IMR-90 (cell line): ENCODE data around the gene RALGAPA2. TPM values are rescaled to one million over a fixed set of nuclear protein-coding genes. Genes with fewer than 3 reads are reported as not detected.

Experiments
- ATAC-seq: fragments of 200-7000 bp; cut with Tn5 transposase; 2 replicates; pipeline ENCODE4 v1.9.1; 2020; ENCODE audit warnings: low read depth, mild to moderate bottlenecking, moderate library complexity
- BruUV-seq: library from RNA; stranded (reverse); fragments of 400-500 nt; replicated peaks from 2 replicates; lab custom pipeline; 2021; lab: Mats Ljungman, UMichigan
- CTCF ChIA-PET: fragments of 300-600 bp; formaldehyde crosslinking; extraction: SDS; loops from one replicate; lab custom pipeline; 2021; ENCODE audit warnings: antibody characterized with exemption; lab: Yijun Ruan, JAX
- POLR2A ChIA-PET: fragments of 300-600 bp; sonication (Branson Sonifier 250); formaldehyde crosslinking; loops from one replicate; lab custom pipeline; 2022; ENCODE audit warnings: antibody characterized with exemption; ENCODE audit not compliant: unreplicated experiment; lab: Charles Lee
- DNase-seq: peaks from one replicate; pipeline ENCODE4 v3.0.0; 2013
- H2AFZ ChIP-seq: replicated peaks from 2 replicates; pipeline ENCODE3; 2013; ENCODE audit warnings: low read length, mild to moderate bottlenecking; ENCODE audit not compliant: poor library complexity
- H2AK5ac ChIP-seq: 2 replicates; pipeline ENCODE4 v1.6.1; 2013; ENCODE audit warnings: low read depth, low read length, inconsistent platforms
- H2AK9ac ChIP-seq: replicated peaks from 2 replicates; pipeline ENCODE3; 2013; ENCODE audit warnings: mild to moderate bottlenecking, low read depth, low read length, moderate library complexity; ENCODE audit not compliant: poor library complexity
- H2BK120ac ChIP-seq: 2 replicates; pipeline ENCODE4 v1.6.1; 2013; ENCODE audit warnings: low read depth, low read length, inconsistent platforms
- H2BK15ac ChIP-seq: 3 replicates; pipeline ENCODE4 v1.6.1; 2013; ENCODE audit warnings: low read depth, low read length, inconsistent platforms
- H2BK20ac ChIP-seq: 2 replicates; pipeline ENCODE4 v1.6.1; 2013; ENCODE audit warnings: low read depth, mild to moderate bottlenecking, inconsistent platforms, low read length, moderate library complexity
- H2BK5ac ChIP-seq: 2 replicates; pipeline ENCODE4 v1.6.1; 2013; ENCODE audit warnings: mild to moderate bottlenecking, low read depth, low read length, inconsistent platforms; ENCODE audit not compliant: poor library complexity, severe bottlenecking
- H3K14ac ChIP-seq: replicated peaks from 2 replicates; pipeline ENCODE4 v1.6.1; 2013; ENCODE audit warnings: low read depth, low read length, inconsistent platforms
- H3K18ac ChIP-seq: 2 replicates; pipeline ENCODE4 v1.6.1; 2013; ENCODE audit warnings: low read depth, low read length, control low read depth
- H3K23ac ChIP-seq: 2 replicates; pipeline ENCODE4 v1.6.1; 2013; ENCODE audit warnings: low read depth, low read length, inconsistent platforms
- H3K27ac ChIP-seq: 2 replicates; pipeline ENCODE4 v1.5.1; 2013; ENCODE audit warnings: mild to moderate bottlenecking, control low read depth, low read length; ENCODE audit not compliant: insufficient read depth
- H3K27me3 ChIP-seq: 2 replicates; pipeline ENCODE4 v1.6.1; 2013; ENCODE audit warnings: low read length; ENCODE audit not compliant: control insufficient read depth, insufficient read depth
- H3K36me3 ChIP-seq: 2 replicates; pipeline ENCODE4 v1.6.1; 2013; ENCODE audit warnings: low read length, mixed read lengths; ENCODE audit not compliant: control insufficient read depth, insufficient read depth
- H3K4ac ChIP-seq: 2 replicates; pipeline ENCODE4 v1.6.1; 2013; ENCODE audit warnings: low read depth, low read length, inconsistent platforms
- H3K4me1 ChIP-seq: 2 replicates; pipeline ENCODE4 v1.6.1; 2013; ENCODE audit warnings: low read length, mixed read lengths; ENCODE audit not compliant: control insufficient read depth, insufficient read depth
- H3K4me2 ChIP-seq: 2 replicates; pipeline ENCODE4 v1.6.1; 2013; ENCODE audit warnings: low read depth, mild to moderate bottlenecking, control low read depth, low read length, moderate library complexity
- H3K4me3 ChIP-seq: 2 replicates; pipeline ENCODE4 v1.5.1; 2013; ENCODE audit warnings: low read depth, mild to moderate bottlenecking, control low read depth, low read length, moderate library complexity; ENCODE audit not compliant: insufficient read depth
- H3K56ac ChIP-seq: 2 replicates; pipeline ENCODE4 v1.6.1; 2013; ENCODE audit warnings: low read length, inconsistent platforms; ENCODE audit not compliant: insufficient read depth; ENCODE audit errors: extremely low read depth
- H3K79me1 ChIP-seq, 2 experiments: 2 replicates each; pipeline ENCODE4 v1.6.1; 2013; ENCODE audit warnings: low read length in 2 of 2, inconsistent platforms in 1 of 2, low read depth in 1 of 2
- H3K9ac ChIP-seq: 2 replicates; pipeline ENCODE4 v1.6.1; 2013; ENCODE audit warnings: low read depth, low read length, control low read depth
- H3K9me1 ChIP-seq: 2 replicates; pipeline ENCODE4 v1.6.1; 2013; ENCODE audit warnings: low read length, inconsistent platforms; ENCODE audit not compliant: insufficient read depth
- H3K9me3 ChIP-seq: 2 replicates; pipeline ENCODE4 v1.6.1; 2013; ENCODE audit warnings: low read length; ENCODE audit not compliant: control insufficient read depth, insufficient read depth
- H4K20me1 ChIP-seq: 2 replicates; pipeline ENCODE4 v1.6.1; 2013; ENCODE audit warnings: low read length, inconsistent platforms; ENCODE audit not compliant: insufficient read depth
- H4K5ac ChIP-seq: 2 replicates; pipeline ENCODE4 v1.6.1; 2013; ENCODE audit warnings: mild to moderate bottlenecking, low read depth, low read length, control low read depth
- H4K8ac ChIP-seq, 2 experiments: 2 replicates each; pipeline ENCODE4 v1.6.1; 2013; ENCODE audit warnings: low read depth in 2 of 2, low read length in 2 of 2, control low read depth in 1 of 2, inconsistent platforms in 1 of 2
- H4K91ac ChIP-seq: 2 replicates; pipeline ENCODE4 v1.6.1; 2013; ENCODE audit warnings: low read depth, low read length, inconsistent platforms; ENCODE audit not compliant: insufficient read depth
- BHLHE40 ChIP-seq: fragments of 150-350 bp; IDR thresholded peaks from 2 replicates; pipeline ENCODE4 v1.6.1; 2016; ENCODE audit warnings: mild to moderate bottlenecking, low read depth, low read length
- CEBPB ChIP-seq: IDR thresholded peaks from 2 replicates; pipeline ENCODE4 v1.6.1; 2012; ENCODE audit warnings: low read depth, low read length, improper control_type of control experiment
- CHD1 ChIP-seq: IDR thresholded peaks from 2 replicates; pipeline ENCODE4 v1.6.1; 2012; ENCODE audit warnings: low read depth, low read length, improper control_type of control experiment
- CTCF ChIP-seq: conservative IDR thresholded peaks from 2 replicates; pipeline ENCODE4 v1.5.1; 2012; ENCODE audit warnings: mild to moderate bottlenecking, low read depth, low read length, improper control_type of control experiment
- FOS ChIP-seq: fragments of 150-350 bp; IDR thresholded peaks from 2 replicates; pipeline ENCODE4 v1.6.1; 2016; ENCODE audit warnings: low read depth, low read length
- MAFK ChIP-seq: IDR thresholded peaks from 2 replicates; pipeline ENCODE4 v1.6.1; 2012; ENCODE audit warnings: low read depth, low read length, improper control_type of control experiment
- MAZ ChIP-seq: IDR thresholded peaks from 2 replicates; pipeline ENCODE4 v1.6.1; 2012; ENCODE audit warnings: low read depth, mild to moderate bottlenecking, low read length, improper control_type of control experiment, moderate library complexity, borderline replicate concordance
- MXI1 ChIP-seq: IDR thresholded peaks from 2 replicates; pipeline ENCODE4 v1.6.1; 2012; ENCODE audit warnings: low read depth, mild to moderate bottlenecking, low read length, moderate library complexity, borderline replicate concordance
- NFE2L2 ChIP-seq: fragments of 150-350 bp; IDR thresholded peaks from 2 replicates; pipeline ENCODE4 v1.6.1; 2016; ENCODE audit warnings: low read depth, mild to moderate bottlenecking, low read length
- POLR2A ChIP-seq: IDR thresholded peaks from 2 replicates; pipeline ENCODE4 v1.6.1; 2012; ENCODE audit warnings: mild to moderate bottlenecking, low read depth, low read length
- RAD21 ChIP-seq: IDR thresholded peaks from 2 replicates; pipeline ENCODE4 v1.6.1; 2012; ENCODE audit warnings: low read length, improper control_type of control experiment
- RCOR1 ChIP-seq: IDR thresholded peaks from 2 replicates; pipeline ENCODE4 v1.6.1; 2012; ENCODE audit warnings: mild to moderate bottlenecking, low read length, improper control_type of control experiment; ENCODE audit not compliant: insufficient replicate concordance
- SMC3 ChIP-seq: fragments of 150-350 bp; IDR thresholded peaks from 2 replicates; pipeline ENCODE4 v1.6.1; 2016; ENCODE audit warnings: low read depth, mild to moderate bottlenecking, antibody characterized with exemption, low read length, moderate library complexity
- USF2 ChIP-seq: fragments of 150-350 bp; IDR thresholded peaks from 2 replicates; pipeline ENCODE4 v1.6.1; 2017; ENCODE audit warnings: mild to moderate bottlenecking, antibody characterized with exemption, low read length, low read depth
- WGBS, 2 experiments: methylation state at CpG; one replicate each; pipeline versions ENCODE4 v1.1.5 to v1.1.7; 2013; ENCODE audit warnings: missing lambda C conversion rate in 2 of 2; ENCODE audit not compliant: insufficient read length in 1 of 2; ENCODE audit errors: extremely low coverage in 2 of 2; 5-methylcytosine and 5-hydroxymethylcytosine counted together
- dilution Hi-C: fragments of 300-500 bp; cut with HindIII; formaldehyde crosslinking; loops from one replicate; pipeline ENCODE4 v1.14.3; 2018; ENCODE audit warnings: low sequenced_read_pairs; ENCODE audit not compliant: unreplicated experiment
- in situ Hi-C: fragments of 300-500 bp; cut with MboI; formaldehyde crosslinking; loops from 3 replicates; pipeline ENCODE4 v1.14.3; 2019; ENCODE audit warnings: low sequenced_read_pairs, inconsistent platforms, mixed read lengths
- intact Hi-C: fragments of 100-400 bp; cut with micrococcal nuclease; formaldehyde crosslinking; loops from 2 replicates; pipeline ENCODE4 v1.10.0; 2022
- polyA plus RNA-seq, 3 experiments: library from polyadenylated mRNA; depleted of rRNA; stranded (reverse); fragments of >200 nt; gene quantifications; 2 replicates each; pipeline ENCODE4 v1.2.3, GENCODE V29; 2012; ENCODE audit warnings: low replicate concordance in 1 of 3
- total RNA-seq: library from RNA; depleted of rRNA; stranded (reverse); fragments of >200 nt; gene quantifications from 2 replicates; pipeline ENCODE4 v1.2.3, GENCODE V29; 2012

The RALGAPA2 gene
- total and polyA plus RNA-seq, 2 of the 4 experiments (the other 2 are of a cell fraction) = 1.3 to 3.9 TPM

GRCh38 chr20:20454850-20455627 lies 257.4 kb downstream of the RALGAPA2 start:
- no peak overlapping the region for H2BK15ac ChIP-seq
- H2AK9ac ChIP-seq = no peak overlapping the region
- no peaks in the 10 kb centered on the region; the same call in 1 of the 2 replicates for H3K9me1 ChIP-seq
- H3K4me2 ChIP-seq = no peak overlapping the region
- BruUV-seq = no TSS peak
- H3K9me3 ChIP-seq = no peaks in the 10 kb centered on the region
- no peak overlapping the region for H3K4ac ChIP-seq
- no peak overlapping the region for H3K14ac ChIP-seq
- H3K27me3 ChIP-seq = no peaks in the 10 kb centered on the region
- H2AFZ ChIP-seq = no peak overlapping the region
- ChIA-PET POLR2A (no interaction called here), CTCF (interaction anchor here (0.5 kb wide), 1 partner anchor 28 kb away, joined by 4 read pairs; no protein-coding TSS in a partner anchor)
- H3K36me3 ChIP-seq = no peaks in the 10 kb centered on the region
- no peak for TF ChIP-seq USF2
- no peak for TF ChIP-seq MXI1
- TF ChIP-seq RCOR1 = no peak
- no peak for TF ChIP-seq CTCF
- no peak for TF ChIP-seq FOS
- TF ChIP-seq POLR2A = no peak
- no peak for TF ChIP-seq NFE2L2
- TF ChIP-seq MAFK = no peak
- TF ChIP-seq SMC3 = no peak
- no peak for TF ChIP-seq CEBPB
- TF ChIP-seq BHLHE40 = no peak
- no peak for TF ChIP-seq RAD21
- no peak for TF ChIP-seq MAZ
- no peak for TF ChIP-seq CHD1
- ATAC-seq = no peak
- no peak overlapping the region for H2AK5ac ChIP-seq
- 91% methylated on average over 10 of the region's 21 CpGs; no CpG with 5 or more reads in 1 of the 2 experiments for WGBS, 2 experiments
- no peak overlapping the region for H3K27ac ChIP-seq
- H3K18ac ChIP-seq = no peak overlapping the region
- H3K4me3 ChIP-seq = no peak overlapping the region
- no peak overlapping the region for H3K23ac ChIP-seq
- no peak overlapping the region for H2BK20ac ChIP-seq
- no peak overlapping the region for H2BK120ac ChIP-seq
- H3K79me1 ChIP-seq = no peaks in the 10 kb centered on the region
- dilution Hi-C loops (no loop called here), in situ Hi-C loops (no loop called here), intact Hi-C loops (no loop called here)
- no peak overlapping the region for H2BK5ac ChIP-seq
- no peak overlapping the region for H4K8ac ChIP-seq
- no peak overlapping the region for H3K9ac ChIP-seq
- H3K56ac ChIP-seq = no peak overlapping the region
- H3K4me1 ChIP-seq = peaks cover 7% of the 10 kb centered on the region
- no peak overlapping the region for H4K5ac ChIP-seq
- no peaks in the 10 kb centered on the region for H4K20me1 ChIP-seq
- DNase-seq = no peak
- H4K91ac ChIP-seq = no peak overlapping the region
